LNCaP clone FGC (cell line): ENCODE results near the gene FANCB.

Experiments used
- DNase-seq: peaks from one replicate; pipeline ENCODE4 v3.0.0-alpha.2; 2011; ENCODE audit warnings: low read depth
- H3K4me3 ChIP-seq: 2 replicates; pipeline ENCODE4 v1.5.1; 2011; ENCODE audit warnings: mild to moderate bottlenecking, low read depth, low read length, control low read depth
- CTCF ChIP-seq: IDR thresholded peaks from 2 replicates; pipeline ENCODE4 v1.5.1; 2012; ENCODE audit warnings: mild to moderate bottlenecking; ENCODE audit not compliant: control insufficient read depth, insufficient read depth; ENCODE audit errors: extremely low read depth

The FANCB gene

DNA sequence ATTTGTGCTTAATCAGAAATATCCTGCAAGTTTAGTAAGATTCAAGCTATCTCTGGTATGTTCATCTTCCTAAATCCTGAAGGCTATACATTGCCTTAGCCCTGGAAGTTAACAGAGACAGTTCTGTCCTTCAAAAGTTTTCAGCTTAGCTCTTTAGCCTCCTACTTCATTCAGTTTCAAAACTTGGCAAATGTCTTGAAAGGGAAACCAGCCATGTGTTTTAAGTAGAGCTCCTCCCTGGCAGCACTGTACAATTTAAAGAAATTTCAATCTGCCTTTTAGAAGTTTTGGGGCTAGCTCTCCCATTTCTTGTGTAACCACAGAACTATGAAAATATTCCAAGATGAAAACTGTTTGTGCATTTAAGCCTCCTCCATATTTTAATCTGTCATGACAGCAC, 47.0 kb downstream of the FANCB start:
- DNase-seq, result no peak
- H3K4me3 ChIP-seq, result no peak overlapping the region
- no peak for TF ChIP-seq CTCF

GRCh38 chrX:14819769-14820168, 53.1 kb downstream of the FANCB start:
- DNase-seq, result no peak
- TF ChIP-seq CTCF, result no peak
- no peak overlapping the region for H3K4me3 ChIP-seq

DNA sequence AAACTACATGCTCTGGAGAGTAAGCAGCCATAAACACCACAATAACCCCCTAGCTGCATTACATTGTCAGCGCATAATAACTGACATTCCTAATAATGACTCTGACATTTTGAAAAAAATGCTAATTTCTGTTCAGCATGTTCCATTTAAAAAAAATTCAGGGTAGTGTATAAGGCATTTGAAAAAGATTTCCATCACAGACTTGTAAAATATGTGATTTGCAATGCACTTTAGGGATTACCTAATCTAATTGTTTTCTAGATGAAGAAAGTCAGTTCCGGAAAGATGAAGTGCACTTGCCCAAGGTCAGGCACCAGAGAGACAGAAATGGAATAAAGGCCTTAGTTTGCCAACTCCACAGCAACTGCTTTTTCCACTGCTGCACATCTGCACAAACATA, 55.3 kb downstream of the FANCB start:
- no peak for DNase-seq
- no peak overlapping the region for H3K4me3 ChIP-seq
- TF ChIP-seq CTCF, result no peak

GRCh38 chrX:14802943-14803710, 69.7 kb downstream of the FANCB start:
- no peak overlapping the region for H3K4me3 ChIP-seq
- DNase-seq, result no peak
- no peak for TF ChIP-seq CTCF

DNA sequence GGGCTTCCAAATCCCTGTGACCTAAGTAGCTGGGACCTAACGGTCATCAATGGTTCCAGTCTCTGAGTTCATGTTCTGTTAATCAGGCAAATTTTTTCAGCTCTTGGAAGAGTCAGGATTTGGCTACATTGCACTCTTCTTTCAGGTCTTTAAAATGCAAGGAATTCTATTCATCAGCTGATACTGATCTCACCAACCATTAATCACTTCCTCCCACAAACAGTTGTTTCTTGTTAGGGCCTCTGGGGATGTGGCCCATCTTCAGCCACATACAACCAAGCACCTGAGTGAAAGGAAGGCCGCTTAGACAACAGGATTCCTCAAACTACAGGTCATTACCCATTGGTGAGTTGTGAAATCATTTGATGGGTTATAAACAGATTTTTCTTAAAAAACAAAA, 71.7 kb downstream of the FANCB start:
- no peak for DNase-seq
- no peak for TF ChIP-seq CTCF

DNA sequence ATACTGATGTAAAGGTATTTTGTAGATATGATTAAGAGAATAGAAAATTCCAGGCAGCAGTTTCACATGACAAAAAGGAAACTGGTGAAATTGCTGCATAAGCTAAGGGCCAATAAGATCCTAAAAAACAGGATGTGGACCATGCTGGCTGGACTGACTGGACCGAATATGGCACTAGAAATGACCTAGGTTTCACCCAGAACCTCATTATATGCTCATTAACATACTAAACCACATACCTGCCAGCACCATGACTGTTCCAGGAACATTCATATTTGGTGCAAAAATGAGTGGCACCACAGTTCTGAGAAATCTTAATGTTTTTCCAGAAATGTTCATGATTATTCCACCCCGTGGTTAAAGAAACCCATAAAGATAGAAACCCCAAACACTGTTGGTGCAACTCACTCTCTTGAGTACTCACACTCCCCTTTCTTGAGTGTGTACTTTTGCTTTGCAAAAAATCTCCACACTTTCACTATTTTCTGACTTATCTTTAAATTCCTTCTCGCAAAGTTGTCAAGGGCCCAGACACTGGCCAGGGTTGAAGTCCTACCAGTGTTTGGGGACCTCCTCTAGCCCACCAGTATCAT, 74.0 kb downstream of the FANCB start:
- no peak for TF ChIP-seq CTCF
- DNase-seq, result no peak
- H3K4me3 ChIP-seq, result no peak overlapping the region

More for the DNA sequence above, 71.7 kb downstream of the FANCB start:
- H3K4me3 ChIP-seq, result no peak overlapping the region
